ENCODE results near the gene NUP214. TPM values are rescaled to one million over a fixed set of nuclear protein-coding genes. Genes with fewer than 3 reads are reported as not detected.

The NUP214 gene
- polyA plus RNA-seq, 1 of the 3 experiments (the other 2 are of a cell fraction) = 8.0 TPM

GRCh38 chr9:131235480-131235851, 110.1 kb downstream of the NUP214 start:
- no peaks in the 10 kb centered on the region for H3K27me3 ChIP-seq (ENCODE audit: insufficient read depth)
- ChIA-PET CTCF (interaction anchor here (1.4 to 2.9 kb wide), 4 partner anchors 8 to 101 kb away, joined by 4 to 18 read pairs (median 5); no protein-coding TSS in a partner anchor), POLR2A (no interaction called here)
- H3K79me2 ChIP-seq (ENCODE audit: insufficient read depth) = no peaks in the 10 kb centered on the region
- no peaks in the 10 kb centered on the region for H3F3A ChIP-seq (replicated peaks; ENCODE audit: insufficient read depth)
- no peak overlapping the region for H2AFZ ChIP-seq (ENCODE audit: low read depth)
- H3K36me3 ChIP-seq (replicated peaks in 1 of 2; ENCODE audit: control insufficient read depth in 1 of 2, insufficient read depth in 2 of 2, low read length in 1 of 2) = peaks cover 6 to 36% of the 10 kb centered on the region in 2 experiments
- H3K27ac ChIP-seq (ENCODE audit: low read depth in 2 of 2, low read length in 1 of 2) = no peak overlapping the region; a peak in 1 of 4 replicates
- no peak overlapping the region for H3K4me3 ChIP-seq (ENCODE audit: low read depth in 2 of 2, low read length in 1 of 2)
- H3K9ac ChIP-seq = no peak overlapping the region
- DNase-seq = no peak
- peaks cover 0 to 45% of the 10 kb centered on the region in 2 experiments; a peak in 1 of 4 replicates for H3K4me1 ChIP-seq (ENCODE audit: control insufficient read depth in 1 of 2, insufficient read depth in 2 of 2, low read depth in 1 of 2, low read length in 1 of 2)
- TF ChIP-seq GABPA (IDR thresholded peaks at IDR 0.05; ENCODE audit: low read depth) = no peak
- TF ChIP-seq EP300 (IDR thresholded peaks at IDR 0.05; ENCODE audit: borderline replicate concordance in 1 of 2, low read depth in 1 of 2, low read length in 1 of 2) = no peak
- TF ChIP-seq USF1 (IDR thresholded peaks at IDR 0.05; ENCODE audit: borderline replicate concordance, low read depth) = no peak
- TF ChIP-seq TAF1 (IDR thresholded peaks at IDR 0.05; ENCODE audit: borderline replicate concordance, low read depth, low read length) = no peak
- TF ChIP-seq REST (IDR thresholded peaks at IDR 0.05; ENCODE audit: low read depth, low read length) = no peak
- TF ChIP-seq SMC3 (IDR thresholded peaks at IDR 0.05; ENCODE audit: low read depth, low read length) = no peak
- no peak for TF ChIP-seq EZH2phosphoT487 (IDR thresholded peaks at IDR 0.05; ENCODE audit: borderline replicate concordance, low read depth)
- no peak for TF ChIP-seq POLR2AphosphoS5 (IDR thresholded peaks at IDR 0.05; ENCODE audit: low read depth, low read length)
- H4K20me1 ChIP-seq (ENCODE audit: insufficient read depth) = no peaks in the 10 kb centered on the region
- no peaks in the 10 kb centered on the region for H3K9me3 ChIP-seq
- H3K4me2 ChIP-seq = no peak overlapping the region
- H3K9me2 ChIP-seq = no peaks in the 10 kb centered on the region
- 89% methylated on average over 4 of the region's 9 CpGs for WGBS (ENCODE audit: low lambda C conversion rate)

GRCh38 chr9:131236161-131236560, 110.8 kb downstream of the NUP214 start:
- Histone ChIP-seq H3K27me3 (ENCODE audit: insufficient read depth) (no peaks in the 10 kb centered on the region), H4K20me1 (ENCODE audit: insufficient read depth) (no peaks in the 10 kb centered on the region), H3K4me1 (ENCODE audit: control insufficient read depth in 1 of 2, insufficient read depth in 2 of 2, low read depth in 1 of 2, low read length in 1 of 2) (peaks cover 0 to 45% of the 10 kb centered on the region in 2 experiments; a peak in 1 of 4 replicates), H3K9me2 (no peaks in the 10 kb centered on the region), H3K36me3 (replicated peaks in 1 of 2; ENCODE audit: control insufficient read depth in 1 of 2, insufficient read depth in 2 of 2, low read length in 1 of 2) (peaks cover 6 to 33% of the 10 kb centered on the region in 2 experiments), H3F3A (replicated peaks; ENCODE audit: insufficient read depth) (no peaks in the 10 kb centered on the region), H3K4me2 (no peak overlapping the region), H3K4me3 (ENCODE audit: low read depth in 2 of 2, low read length in 1 of 2) (no peak overlapping the region), H3K9ac (no peak overlapping the region), H2AFZ (ENCODE audit: low read depth) (no peak overlapping the region), H3K9me3 (no peaks in the 10 kb centered on the region), H3K79me2 (ENCODE audit: insufficient read depth) (no peaks in the 10 kb centered on the region), H3K27ac (ENCODE audit: low read depth in 2 of 2, low read length in 1 of 2) (peak overlapping the region in 1 of 2 experiments; percentile 50; a peak in 1 of 4 replicates)
- ChIA-PET CTCF (interaction anchor here (1.4 to 2.9 kb wide), 4 partner anchors 9 to 100 kb away, joined by 4 to 18 read pairs (median 5); no protein-coding TSS in a partner anchor), POLR2A (no interaction called here)
- DNase-seq = no peak
- 81% methylated on average over 5 of the region's 8 CpGs for WGBS (ENCODE audit: low lambda C conversion rate)
- TF ChIP-seq POLR2AphosphoS5 (IDR thresholded peaks at IDR 0.05; ENCODE audit: low read depth, low read length) (no peak), RAD21 (IDR thresholded peaks at IDR 0.05; ENCODE audit: low read length) (no peak), CHD2 (IDR thresholded peaks at IDR 0.05; ENCODE audit: low read length, partially characterized antibody) (no peak), SIN3A (IDR thresholded peaks at IDR 0.05; ENCODE audit: borderline replicate concordance, low read depth, low read length) (no peak), MAX (IDR thresholded peaks at IDR 0.05; ENCODE audit: low read depth) (no peak), CTCF (IDR thresholded peaks at IDR 0.05) (no peak), REST (IDR thresholded peaks at IDR 0.05; ENCODE audit: low read depth, low read length) (no peak), RCOR1 (IDR thresholded peaks at IDR 0.05; ENCODE audit: low read length) (no peak), RXRA (IDR thresholded peaks at IDR 0.05; ENCODE audit: borderline replicate concordance, low read depth) (no peak), FOSL2 (IDR thresholded peaks at IDR 0.05; ENCODE audit: borderline replicate concordance, low read depth) (no peak)

Measured in SK-N-SH (cell line).